Activated T-cell treated with anti-CD3 and anti-CD28 coated beads, Interleukin-2, amount 50 U/mL, for 24 hours (primary cell): Measurements from ENCODE around the gene ASXL3.

Source experiments
- DNase-seq: peaks from one replicate; pipeline ENCODE4 v3.0.0-alpha.2; 2020
- H3K27ac Mint-ChIP-seq: 2 replicates; pipeline ENCODE4 v1.8.0; 2020; ENCODE audit warnings: mild to moderate bottlenecking, mixed read lengths
- H3K27me3 Mint-ChIP-seq: 2 replicates; pipeline ENCODE4 v1.8.0; 2020; ENCODE audit warnings: mixed read lengths
- H3K36me3 Mint-ChIP-seq: 2 replicates; pipeline ENCODE4 v1.8.0; 2020; ENCODE audit warnings: low read depth, mixed read lengths
- H3K4me1 Mint-ChIP-seq: 2 replicates; pipeline ENCODE4 v1.8.0; 2020; ENCODE audit warnings: low read depth, mixed read lengths
- H3K4me3 Mint-ChIP-seq: 2 replicates; pipeline ENCODE4 v1.8.0; 2020; ENCODE audit warnings: mild to moderate bottlenecking, moderate library complexity, mixed read lengths
- H3K9me3 Mint-ChIP-seq: 2 replicates; pipeline ENCODE4 v1.8.0; 2020; ENCODE audit warnings: mixed read lengths

ASXL3 gene

DNA sequence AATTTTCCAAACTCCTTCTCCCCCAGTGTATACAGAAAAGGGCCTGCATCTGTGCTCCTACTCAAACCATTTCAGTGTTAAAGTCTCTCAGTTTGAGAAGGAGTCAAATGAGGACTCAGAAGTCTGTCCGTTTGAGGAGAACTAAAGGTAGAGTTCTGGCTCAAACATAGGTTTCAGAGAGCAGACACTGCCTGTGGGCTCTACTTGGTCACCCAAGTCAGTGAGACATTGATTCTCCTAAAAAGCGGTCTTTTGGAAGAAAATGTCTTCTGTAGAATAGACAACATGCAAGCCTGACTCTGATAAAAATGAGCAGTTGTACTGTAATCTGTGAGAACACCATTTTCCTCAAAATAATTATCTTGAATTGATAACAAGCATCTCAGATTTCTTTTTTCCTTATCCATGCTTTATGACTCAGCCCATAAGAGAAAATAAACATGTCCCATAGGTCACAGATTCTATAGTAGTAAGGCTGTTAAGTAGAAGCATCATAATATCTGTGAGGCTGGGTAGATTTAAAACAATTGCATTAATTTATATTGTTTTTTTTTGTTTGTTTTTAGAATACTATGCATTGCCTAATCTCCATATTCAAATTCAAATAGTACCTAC lies 82.8 kb downstream of the ASXL3 start:
- no peak overlapping the region for H3K4me3 Mint-ChIP-seq
- no peaks in the 10 kb centered on the region for H3K4me1 Mint-ChIP-seq
- no peak for DNase-seq
- no peaks in the 10 kb centered on the region for H3K27me3 Mint-ChIP-seq
- no peak overlapping the region for H3K27ac Mint-ChIP-seq
- peaks cover 12% of the 10 kb centered on the region for H3K9me3 Mint-ChIP-seq
- H3K36me3 Mint-ChIP-seq, result no peaks in the 10 kb centered on the region

GRCh38 chr18:33664241-33664874 lies 86.3 kb downstream of the ASXL3 start:
- DNase-seq, result no peak
- Mint-ChIP-seq H3K9me3 (peaks cover 16% of the 10 kb centered on the region), H3K36me3 (no peaks in the 10 kb centered on the region), H3K27me3 (no peaks in the 10 kb centered on the region), H3K4me3 (no peak overlapping the region), H3K4me1 (no peaks in the 10 kb centered on the region), H3K27ac (no peak overlapping the region)

DNA sequence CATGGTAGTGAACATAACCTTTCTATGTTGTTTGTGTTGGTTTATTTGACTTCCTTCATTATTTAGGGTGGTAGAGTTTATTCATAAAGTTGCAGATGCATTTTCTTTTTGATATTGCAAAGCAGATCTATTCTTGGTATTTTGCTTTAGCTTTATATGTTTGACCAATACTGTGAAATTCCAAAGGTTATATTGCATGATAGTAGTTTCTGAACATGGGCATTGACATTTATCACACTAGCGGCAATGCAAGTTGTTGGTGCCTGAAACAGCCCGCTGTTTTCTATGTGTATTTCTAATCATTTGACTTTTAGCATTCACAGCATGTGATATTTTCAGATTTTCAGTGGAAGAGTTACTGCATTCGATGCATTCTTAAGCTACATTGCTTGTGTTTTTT lies 87.2 kb downstream of the ASXL3 start:
- Mint-ChIP-seq H3K36me3 (no peaks in the 10 kb centered on the region), H3K27me3 (no peaks in the 10 kb centered on the region), H3K4me3 (no peak overlapping the region), H3K4me1 (no peaks in the 10 kb centered on the region), H3K27ac (no peak overlapping the region), H3K9me3 (peaks cover 16% of the 10 kb centered on the region)
- no peak for DNase-seq

DNA sequence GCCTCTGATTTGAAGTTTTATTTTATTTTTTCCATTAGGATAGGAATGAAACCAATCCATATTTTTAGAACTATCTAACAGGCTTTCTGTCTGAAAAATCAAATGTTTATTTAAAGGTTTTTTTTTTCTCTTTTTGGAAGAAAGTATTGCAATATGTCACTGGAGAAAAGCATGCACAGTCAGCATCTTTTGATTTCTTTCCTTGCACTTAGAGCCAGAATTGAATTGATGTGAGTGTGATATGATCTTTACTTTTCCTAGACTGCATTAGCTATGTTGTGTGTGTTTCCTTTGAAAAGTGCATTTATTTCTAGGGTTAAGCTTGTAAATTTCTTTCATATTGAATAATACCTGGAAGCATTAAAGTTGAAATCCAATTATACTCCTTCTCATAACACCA lies 87.6 kb downstream of the ASXL3 start:
- peaks cover 16% of the 10 kb centered on the region for H3K9me3 Mint-ChIP-seq
- no peak for DNase-seq
- H3K27me3 Mint-ChIP-seq, result no peaks in the 10 kb centered on the region
- no peak overlapping the region for H3K4me3 Mint-ChIP-seq
- H3K4me1 Mint-ChIP-seq, result no peaks in the 10 kb centered on the region
- H3K27ac Mint-ChIP-seq, result no peak overlapping the region
- H3K36me3 Mint-ChIP-seq, result no peaks in the 10 kb centered on the region

DNA sequence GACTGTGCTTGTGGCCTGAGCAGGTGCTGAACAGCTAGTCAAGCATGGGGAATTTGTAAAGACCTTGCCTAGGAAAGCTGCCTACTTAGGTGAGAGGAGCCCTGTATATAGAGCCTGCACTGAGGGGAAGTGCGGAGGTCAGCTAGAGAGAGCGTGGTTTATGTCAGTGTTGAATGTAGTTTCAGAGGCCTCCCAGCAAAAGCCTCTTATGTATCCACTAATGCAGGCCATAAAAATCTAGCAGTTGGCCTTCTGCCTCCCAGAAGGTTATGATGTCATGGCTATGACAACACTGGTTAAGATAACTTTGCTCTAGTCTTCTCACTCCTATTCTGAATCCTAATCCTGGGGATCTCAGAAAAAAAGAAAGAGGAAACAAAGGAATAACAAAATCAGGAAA lies 88.9 kb downstream of the ASXL3 start:
- H3K27ac Mint-ChIP-seq, result no peak overlapping the region
- H3K4me3 Mint-ChIP-seq, result no peak overlapping the region
- H3K36me3 Mint-ChIP-seq, result no peaks in the 10 kb centered on the region
- no peak for DNase-seq
- peaks cover 14% of the 10 kb centered on the region for H3K9me3 Mint-ChIP-seq
- no peaks in the 10 kb centered on the region for H3K27me3 Mint-ChIP-seq
- H3K4me1 Mint-ChIP-seq, result no peaks in the 10 kb centered on the region

DNA sequence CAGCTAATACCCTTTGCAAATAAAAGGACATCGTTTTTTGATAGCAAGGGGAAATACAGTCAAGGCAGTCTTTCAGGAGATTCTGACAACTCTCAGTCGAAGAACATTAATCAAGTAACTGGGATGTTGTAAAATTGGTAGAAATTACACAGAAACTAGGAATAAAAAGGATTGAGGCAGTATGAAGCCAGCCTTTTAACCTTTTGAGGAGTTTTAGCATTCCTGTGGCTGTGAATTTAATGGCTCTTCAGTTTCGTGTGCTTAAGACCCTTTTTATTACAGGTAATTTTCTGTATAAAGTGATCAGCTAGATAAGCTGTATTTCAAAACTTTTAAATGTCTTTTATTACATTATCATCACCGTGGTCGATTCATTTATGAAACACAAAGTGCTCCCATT lies 91.6 kb downstream of the ASXL3 start:
- Mint-ChIP-seq H3K27me3 (no peaks in the 10 kb centered on the region), H3K4me1 (no peaks in the 10 kb centered on the region), H3K36me3 (no peaks in the 10 kb centered on the region), H3K4me3 (no peak overlapping the region), H3K27ac (no peak overlapping the region), H3K9me3 (peaks cover 21% of the 10 kb centered on the region)
- DNase-seq, result no peak

GRCh38 chr18:33670029-33670428 lies 92.0 kb downstream of the ASXL3 start:
- no peaks in the 10 kb centered on the region for H3K36me3 Mint-ChIP-seq
- no peaks in the 10 kb centered on the region for H3K27me3 Mint-ChIP-seq
- H3K4me1 Mint-ChIP-seq, result no peaks in the 10 kb centered on the region
- H3K4me3 Mint-ChIP-seq, result no peak overlapping the region
- peaks cover 20% of the 10 kb centered on the region for H3K9me3 Mint-ChIP-seq
- no peak for DNase-seq
- no peak overlapping the region for H3K27ac Mint-ChIP-seq

GRCh38 chr18:33673689-33674088 lies 95.7 kb downstream of the ASXL3 start:
- Mint-ChIP-seq H3K27me3 (no peaks in the 10 kb centered on the region), H3K4me1 (no peaks in the 10 kb centered on the region)
- no peak for DNase-seq

GRCh38 chr18:33676593-33676992 lies 98.6 kb downstream of the ASXL3 start:
- H3K4me3 Mint-ChIP-seq, result no peak overlapping the region
- H3K27ac Mint-ChIP-seq, result no peak overlapping the region

More at GRCh38 chr18:33673689-33674088, 95.7 kb downstream of the ASXL3 start:
- Mint-ChIP-seq H3K27ac (no peak overlapping the region), H3K4me3 (no peak overlapping the region), H3K36me3 (no peaks in the 10 kb centered on the region), H3K9me3 (peaks cover 23% of the 10 kb centered on the region)

DNA sequence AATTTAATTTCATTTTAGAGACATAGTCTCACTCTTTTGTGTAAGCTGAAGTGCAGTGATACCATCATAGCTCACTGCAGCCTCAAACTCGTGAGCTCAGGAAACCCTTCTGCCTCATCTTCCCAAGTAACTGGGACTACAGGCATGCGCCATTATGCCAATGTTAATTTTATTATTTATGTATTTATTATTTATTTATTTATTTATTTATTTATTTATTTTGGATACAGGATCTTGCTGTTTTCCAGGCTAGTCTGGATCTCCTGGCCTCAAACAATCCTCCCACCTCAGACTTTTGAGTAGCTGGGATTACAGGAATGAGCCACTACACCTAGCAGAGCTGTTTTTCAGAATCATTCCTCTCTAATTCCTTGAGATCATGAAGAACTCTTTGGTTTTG lies 99.9 kb downstream of the ASXL3 start:
- H3K27ac Mint-ChIP-seq, result no peak overlapping the region
- peaks cover 19% of the 10 kb centered on the region for H3K9me3 Mint-ChIP-seq
- no peak overlapping the region for H3K4me3 Mint-ChIP-seq
- no peak for DNase-seq
- no peaks in the 10 kb centered on the region for H3K36me3 Mint-ChIP-seq
- H3K27me3 Mint-ChIP-seq, result no peaks in the 10 kb centered on the region
- H3K4me1 Mint-ChIP-seq, result no peaks in the 10 kb centered on the region

More at GRCh38 chr18:33676593-33676992, 98.6 kb downstream of the ASXL3 start:
- no peaks in the 10 kb centered on the region for H3K36me3 Mint-ChIP-seq
- H3K9me3 Mint-ChIP-seq, result peaks cover 23% of the 10 kb centered on the region
- no peaks in the 10 kb centered on the region for H3K27me3 Mint-ChIP-seq
- no peaks in the 10 kb centered on the region for H3K4me1 Mint-ChIP-seq
- DNase-seq, result no peak

DNA sequence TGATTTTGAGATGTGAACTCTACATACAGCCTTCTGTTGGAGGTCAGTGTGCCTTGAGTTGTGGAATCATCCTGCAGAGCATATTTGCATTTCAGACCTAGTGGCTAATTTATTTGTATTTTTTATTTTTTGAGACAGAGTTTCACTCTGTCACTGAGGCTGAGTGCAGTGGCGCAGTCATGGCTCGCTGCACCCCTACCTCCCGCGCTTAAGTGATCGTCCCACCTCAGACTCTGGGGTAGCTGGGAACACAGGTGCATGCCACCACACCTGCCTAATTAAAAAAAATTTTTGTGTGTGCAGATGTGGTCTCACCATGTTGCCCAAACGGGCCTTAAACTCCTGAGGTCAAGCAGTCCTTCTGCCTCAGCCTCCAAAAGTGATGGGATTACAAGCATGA lies 104.4 kb downstream of the ASXL3 start:
- no peaks in the 10 kb centered on the region for H3K4me1 Mint-ChIP-seq
- DNase-seq, result no peak
- H3K4me3 Mint-ChIP-seq, result no peak overlapping the region
- H3K27me3 Mint-ChIP-seq, result no peaks in the 10 kb centered on the region
- peaks cover 4% of the 10 kb centered on the region for H3K9me3 Mint-ChIP-seq
- no peaks in the 10 kb centered on the region for H3K36me3 Mint-ChIP-seq
- no peak overlapping the region for H3K27ac Mint-ChIP-seq

DNA sequence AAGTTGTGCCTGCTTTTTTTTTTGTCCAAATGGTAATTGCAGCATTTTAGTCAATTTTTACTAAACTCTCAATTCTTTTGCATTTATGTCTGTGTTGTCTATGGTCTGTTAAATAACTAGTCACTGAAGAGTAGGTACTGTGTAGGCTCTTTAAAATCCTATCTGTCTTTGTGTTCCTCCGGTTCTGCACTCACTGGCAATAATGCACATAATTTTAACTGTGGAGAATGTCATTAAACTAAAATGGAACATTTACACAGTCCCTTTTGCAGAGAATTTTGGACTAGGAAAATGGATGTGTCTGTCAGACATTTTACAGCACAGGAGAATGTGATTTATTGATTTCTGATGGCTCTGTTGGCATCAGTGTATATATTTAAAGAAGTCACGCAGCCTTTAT lies 116.6 kb downstream of the ASXL3 start:
- no peaks in the 10 kb centered on the region for H3K36me3 Mint-ChIP-seq

DNA sequence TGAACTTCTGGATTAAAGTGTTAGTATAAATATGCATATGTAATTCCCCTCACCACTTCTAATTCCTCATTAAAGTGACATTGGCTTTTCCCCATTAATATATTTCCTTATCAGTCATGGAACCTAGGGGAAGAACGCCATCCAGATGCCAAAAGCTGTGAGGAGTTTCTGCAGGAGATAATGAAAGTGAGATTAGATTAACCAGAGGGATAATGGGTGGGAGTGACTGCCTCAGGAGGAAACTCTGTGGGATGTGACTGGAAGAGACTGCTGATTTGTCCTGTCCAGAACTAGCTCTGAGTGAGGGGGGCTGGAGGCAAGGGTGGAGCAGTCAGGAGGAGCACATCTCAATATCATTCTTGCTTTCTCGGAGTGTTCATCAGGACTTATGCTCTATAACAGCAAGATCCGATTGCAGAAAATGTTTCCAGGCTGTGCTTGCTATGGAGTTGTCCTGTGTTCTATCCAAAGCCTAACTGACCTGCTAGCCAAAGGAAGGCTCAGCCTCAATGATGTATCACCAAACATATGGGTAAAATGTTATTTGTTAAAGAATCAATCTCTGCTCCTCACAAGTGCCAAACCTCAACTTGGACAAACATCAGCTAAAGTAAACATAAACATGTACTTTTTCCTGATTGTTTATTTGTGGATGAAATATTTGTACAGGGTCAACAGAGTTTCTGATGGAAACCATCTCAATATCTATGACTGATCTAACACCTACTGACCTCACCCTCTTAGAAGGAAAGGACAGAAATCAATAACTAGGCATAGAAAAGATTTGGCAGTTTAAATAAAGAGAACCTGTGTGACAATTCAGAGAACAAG lies 118.5 kb downstream of the ASXL3 start:
- Mint-ChIP-seq H3K27ac (no peak overlapping the region), H3K4me1 (no peaks in the 10 kb centered on the region), H3K9me3 (peaks cover 11% of the 10 kb centered on the region), H3K36me3 (no peaks in the 10 kb centered on the region), H3K4me3 (no peak overlapping the region), H3K27me3 (no peaks in the 10 kb centered on the region)
- no peak for DNase-seq

More for the DNA sequence above, 116.6 kb downstream of the ASXL3 start:
- Mint-ChIP-seq H3K9me3 (peaks cover 13% of the 10 kb centered on the region), H3K27ac (no peak overlapping the region), H3K27me3 (no peaks in the 10 kb centered on the region), H3K4me3 (no peak overlapping the region), H3K4me1 (no peaks in the 10 kb centered on the region)
- DNase-seq, result no peak

- no peak overlapping the region for H3K27ac Mint-ChIP-seq
- no peaks in the 10 kb centered on the region for H3K27me3 Mint-ChIP-seq
- H3K36me3 Mint-ChIP-seq, result no peaks in the 10 kb centered on the region
- H3K9me3 Mint-ChIP-seq, result peaks cover 8% of the 10 kb centered on the region
- DNase-seq, result no peak
- no peak overlapping the region for H3K4me3 Mint-ChIP-seq
- H3K4me1 Mint-ChIP-seq, result no peaks in the 10 kb centered on the region
Measured at GRCh38 chr18:33697498-33697897, 119.5 kb downstream of the ASXL3 start.

DNA sequence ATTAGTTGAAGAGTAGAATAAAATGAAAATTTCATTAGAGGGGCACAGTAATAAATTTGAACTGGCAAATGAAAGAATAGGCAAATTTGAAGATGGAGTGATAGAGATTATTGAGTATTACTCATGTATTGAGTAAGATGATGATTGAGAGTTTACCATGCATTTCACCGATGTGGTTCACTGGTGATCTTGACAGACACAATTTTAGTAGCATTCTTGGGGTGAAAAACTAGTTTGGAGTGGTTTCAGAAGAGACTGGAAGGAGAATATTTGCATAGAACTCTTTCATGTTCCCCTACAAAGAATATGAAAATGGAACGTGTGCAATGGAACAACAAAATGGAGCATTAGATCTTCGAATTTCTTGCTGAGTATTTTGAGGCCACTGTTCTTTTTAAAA lies 121.4 kb downstream of the ASXL3 start:
- no peaks in the 10 kb centered on the region for H3K36me3 Mint-ChIP-seq
- H3K27ac Mint-ChIP-seq, result no peak overlapping the region
- no peak for DNase-seq
- no peak overlapping the region for H3K4me3 Mint-ChIP-seq
- H3K4me1 Mint-ChIP-seq, result no peaks in the 10 kb centered on the region
- H3K9me3 Mint-ChIP-seq, result no peaks in the 10 kb centered on the region
- H3K27me3 Mint-ChIP-seq, result no peaks in the 10 kb centered on the region
